IMR-90 (cell line): ENCODE results near the gene IRF2BP1. TPM values are rescaled to one million over a fixed set of nuclear protein-coding genes. Genes with fewer than 3 reads are reported as not detected.

Experiments used
- ATAC-seq: fragments of 200-7000 bp; cut with Tn5 transposase; 2 replicates; pipeline ENCODE4 v1.9.1; 2020; ENCODE audit warnings: low read depth, mild to moderate bottlenecking, moderate library complexity
- BruUV-seq: library from RNA; stranded (reverse); fragments of 400-500 nt; replicated peaks from 2 replicates; lab custom pipeline; 2021; lab: Mats Ljungman, UMichigan
- CTCF ChIA-PET: fragments of 300-600 bp; formaldehyde crosslinking; extraction: SDS; loops from one replicate; lab custom pipeline; 2021; ENCODE audit warnings: antibody characterized with exemption; lab: Yijun Ruan, JAX
- POLR2A ChIA-PET: fragments of 300-600 bp; sonication (Branson Sonifier 250); formaldehyde crosslinking; loops from one replicate; lab custom pipeline; 2022; ENCODE audit warnings: antibody characterized with exemption; ENCODE audit not compliant: unreplicated experiment; lab: Charles Lee
- DNase-seq: peaks from one replicate; pipeline ENCODE4 v3.0.0; 2013
- H2AFZ ChIP-seq: replicated peaks from 2 replicates; pipeline ENCODE3; 2013; ENCODE audit warnings: low read length, mild to moderate bottlenecking; ENCODE audit not compliant: poor library complexity
- H2AK5ac ChIP-seq: 2 replicates; pipeline ENCODE4 v1.6.1; 2013; ENCODE audit warnings: low read depth, low read length, inconsistent platforms
- H2AK9ac ChIP-seq: replicated peaks from 2 replicates; pipeline ENCODE3; 2013; ENCODE audit warnings: mild to moderate bottlenecking, low read depth, low read length, moderate library complexity; ENCODE audit not compliant: poor library complexity
- H2BK120ac ChIP-seq: 2 replicates; pipeline ENCODE4 v1.6.1; 2013; ENCODE audit warnings: low read depth, low read length, inconsistent platforms
- H2BK15ac ChIP-seq: 3 replicates; pipeline ENCODE4 v1.6.1; 2013; ENCODE audit warnings: low read depth, low read length, inconsistent platforms
- H2BK20ac ChIP-seq: 2 replicates; pipeline ENCODE4 v1.6.1; 2013; ENCODE audit warnings: low read depth, mild to moderate bottlenecking, inconsistent platforms, low read length, moderate library complexity
- H2BK5ac ChIP-seq: 2 replicates; pipeline ENCODE4 v1.6.1; 2013; ENCODE audit warnings: mild to moderate bottlenecking, low read depth, low read length, inconsistent platforms; ENCODE audit not compliant: poor library complexity, severe bottlenecking
- H3K14ac ChIP-seq: replicated peaks from 2 replicates; pipeline ENCODE4 v1.6.1; 2013; ENCODE audit warnings: low read depth, low read length, inconsistent platforms
- H3K18ac ChIP-seq: 2 replicates; pipeline ENCODE4 v1.6.1; 2013; ENCODE audit warnings: low read depth, low read length, control low read depth
- H3K23ac ChIP-seq: 2 replicates; pipeline ENCODE4 v1.6.1; 2013; ENCODE audit warnings: low read depth, low read length, inconsistent platforms
- H3K27ac ChIP-seq: 2 replicates; pipeline ENCODE4 v1.5.1; 2013; ENCODE audit warnings: mild to moderate bottlenecking, control low read depth, low read length; ENCODE audit not compliant: insufficient read depth
- H3K27me3 ChIP-seq: 2 replicates; pipeline ENCODE4 v1.6.1; 2013; ENCODE audit warnings: low read length; ENCODE audit not compliant: control insufficient read depth, insufficient read depth
- H3K36me3 ChIP-seq: 2 replicates; pipeline ENCODE4 v1.6.1; 2013; ENCODE audit warnings: low read length, mixed read lengths; ENCODE audit not compliant: control insufficient read depth, insufficient read depth
- H3K4ac ChIP-seq: 2 replicates; pipeline ENCODE4 v1.6.1; 2013; ENCODE audit warnings: low read depth, low read length, inconsistent platforms
- H3K4me1 ChIP-seq: 2 replicates; pipeline ENCODE4 v1.6.1; 2013; ENCODE audit warnings: low read length, mixed read lengths; ENCODE audit not compliant: control insufficient read depth, insufficient read depth
- H3K4me2 ChIP-seq: 2 replicates; pipeline ENCODE4 v1.6.1; 2013; ENCODE audit warnings: low read depth, mild to moderate bottlenecking, control low read depth, low read length, moderate library complexity
- H3K4me3 ChIP-seq: 2 replicates; pipeline ENCODE4 v1.5.1; 2013; ENCODE audit warnings: low read depth, mild to moderate bottlenecking, control low read depth, low read length, moderate library complexity; ENCODE audit not compliant: insufficient read depth
- H3K56ac ChIP-seq: 2 replicates; pipeline ENCODE4 v1.6.1; 2013; ENCODE audit warnings: low read length, inconsistent platforms; ENCODE audit not compliant: insufficient read depth; ENCODE audit errors: extremely low read depth
- H3K79me1 ChIP-seq, 2 experiments: 2 replicates each; pipeline ENCODE4 v1.6.1; 2013; ENCODE audit warnings: low read length in 2 of 2, inconsistent platforms in 1 of 2, low read depth in 1 of 2
- H3K9ac ChIP-seq: 2 replicates; pipeline ENCODE4 v1.6.1; 2013; ENCODE audit warnings: low read depth, low read length, control low read depth
- H3K9me1 ChIP-seq: 2 replicates; pipeline ENCODE4 v1.6.1; 2013; ENCODE audit warnings: low read length, inconsistent platforms; ENCODE audit not compliant: insufficient read depth
- H3K9me3 ChIP-seq: 2 replicates; pipeline ENCODE4 v1.6.1; 2013; ENCODE audit warnings: low read length; ENCODE audit not compliant: control insufficient read depth, insufficient read depth
- H4K20me1 ChIP-seq: 2 replicates; pipeline ENCODE4 v1.6.1; 2013; ENCODE audit warnings: low read length, inconsistent platforms; ENCODE audit not compliant: insufficient read depth
- H4K5ac ChIP-seq: 2 replicates; pipeline ENCODE4 v1.6.1; 2013; ENCODE audit warnings: mild to moderate bottlenecking, low read depth, low read length, control low read depth
- H4K8ac ChIP-seq, 2 experiments: 2 replicates each; pipeline ENCODE4 v1.6.1; 2013; ENCODE audit warnings: low read depth in 2 of 2, low read length in 2 of 2, control low read depth in 1 of 2, inconsistent platforms in 1 of 2
- H4K91ac ChIP-seq: 2 replicates; pipeline ENCODE4 v1.6.1; 2013; ENCODE audit warnings: low read depth, low read length, inconsistent platforms; ENCODE audit not compliant: insufficient read depth
- BHLHE40 ChIP-seq: fragments of 150-350 bp; IDR thresholded peaks from 2 replicates; pipeline ENCODE4 v1.6.1; 2016; ENCODE audit warnings: mild to moderate bottlenecking, low read depth, low read length
- CEBPB ChIP-seq: IDR thresholded peaks from 2 replicates; pipeline ENCODE4 v1.6.1; 2012; ENCODE audit warnings: low read depth, low read length, improper control_type of control experiment
- CHD1 ChIP-seq: IDR thresholded peaks from 2 replicates; pipeline ENCODE4 v1.6.1; 2012; ENCODE audit warnings: low read depth, low read length, improper control_type of control experiment
- FOS ChIP-seq: fragments of 150-350 bp; IDR thresholded peaks from 2 replicates; pipeline ENCODE4 v1.6.1; 2016; ENCODE audit warnings: low read depth, low read length
- MAFK ChIP-seq: IDR thresholded peaks from 2 replicates; pipeline ENCODE4 v1.6.1; 2012; ENCODE audit warnings: low read depth, low read length, improper control_type of control experiment
- MAZ ChIP-seq: IDR thresholded peaks from 2 replicates; pipeline ENCODE4 v1.6.1; 2012; ENCODE audit warnings: low read depth, mild to moderate bottlenecking, low read length, improper control_type of control experiment, moderate library complexity, borderline replicate concordance
- MXI1 ChIP-seq: IDR thresholded peaks from 2 replicates; pipeline ENCODE4 v1.6.1; 2012; ENCODE audit warnings: low read depth, mild to moderate bottlenecking, low read length, moderate library complexity, borderline replicate concordance
- NFE2L2 ChIP-seq: fragments of 150-350 bp; IDR thresholded peaks from 2 replicates; pipeline ENCODE4 v1.6.1; 2016; ENCODE audit warnings: low read depth, mild to moderate bottlenecking, low read length
- POLR2A ChIP-seq: IDR thresholded peaks from 2 replicates; pipeline ENCODE4 v1.6.1; 2012; ENCODE audit warnings: mild to moderate bottlenecking, low read depth, low read length
- RAD21 ChIP-seq: IDR thresholded peaks from 2 replicates; pipeline ENCODE4 v1.6.1; 2012; ENCODE audit warnings: low read length, improper control_type of control experiment
- RCOR1 ChIP-seq: IDR thresholded peaks from 2 replicates; pipeline ENCODE4 v1.6.1; 2012; ENCODE audit warnings: mild to moderate bottlenecking, low read length, improper control_type of control experiment; ENCODE audit not compliant: insufficient replicate concordance
- RFX5 ChIP-seq: IDR thresholded peaks from 2 replicates; pipeline ENCODE4 v1.8.0; 2012; ENCODE audit warnings: low read depth, mild to moderate bottlenecking, low read length, moderate library complexity
- SMC3 ChIP-seq: fragments of 150-350 bp; IDR thresholded peaks from 2 replicates; pipeline ENCODE4 v1.6.1; 2016; ENCODE audit warnings: low read depth, mild to moderate bottlenecking, antibody characterized with exemption, low read length, moderate library complexity
- WGBS, 2 experiments: methylation state at CpG; one replicate each; pipeline versions ENCODE4 v1.1.5 to v1.1.7; 2013; ENCODE audit warnings: missing lambda C conversion rate in 2 of 2; ENCODE audit not compliant: insufficient read length in 1 of 2; ENCODE audit errors: extremely low coverage in 2 of 2; 5-methylcytosine and 5-hydroxymethylcytosine counted together
- dilution Hi-C: fragments of 300-500 bp; cut with HindIII; formaldehyde crosslinking; loops from one replicate; pipeline ENCODE4 v1.14.3; 2018; ENCODE audit warnings: low sequenced_read_pairs; ENCODE audit not compliant: unreplicated experiment
- in situ Hi-C: fragments of 300-500 bp; cut with MboI; formaldehyde crosslinking; loops from 3 replicates; pipeline ENCODE4 v1.14.3; 2019; ENCODE audit warnings: low sequenced_read_pairs, inconsistent platforms, mixed read lengths
- intact Hi-C: fragments of 100-400 bp; cut with micrococcal nuclease; formaldehyde crosslinking; loops from 2 replicates; pipeline ENCODE4 v1.10.0; 2022
- polyA plus RNA-seq, 3 experiments: library from polyadenylated mRNA; depleted of rRNA; stranded (reverse); fragments of >200 nt; gene quantifications; 2 replicates each; pipeline ENCODE4 v1.2.3, GENCODE V29; 2012; ENCODE audit warnings: low replicate concordance in 1 of 3
- total RNA-seq: library from RNA; depleted of rRNA; stranded (reverse); fragments of >200 nt; gene quantifications from 2 replicates; pipeline ENCODE4 v1.2.3, GENCODE V29; 2012
- TF ChIP-seq, protein P1 (sequence below): fragments of 150-350 bp; IDR thresholded peaks from 2 replicates; pipeline ENCODE4 v1.6.1; 2016; ENCODE audit warnings: low read depth, mild to moderate bottlenecking, low read length, moderate library complexity, borderline replicate concordance
- TF ChIP-seq, protein P2 (sequence below): conservative IDR thresholded peaks from 2 replicates; pipeline ENCODE4 v1.5.1; 2012; ENCODE audit warnings: mild to moderate bottlenecking, low read depth, low read length, improper control_type of control experiment
- TF ChIP-seq, protein P3 (sequence below): fragments of 150-350 bp; IDR thresholded peaks from 2 replicates; pipeline ENCODE4 v1.6.1; 2017; ENCODE audit warnings: mild to moderate bottlenecking, antibody characterized with exemption, low read length, low read depth

The IRF2BP1 gene
- total and polyA plus RNA-seq, 2 of the 4 experiments (the other 2 are of a cell fraction): 4.5 to 8.5 TPM

DNA sequence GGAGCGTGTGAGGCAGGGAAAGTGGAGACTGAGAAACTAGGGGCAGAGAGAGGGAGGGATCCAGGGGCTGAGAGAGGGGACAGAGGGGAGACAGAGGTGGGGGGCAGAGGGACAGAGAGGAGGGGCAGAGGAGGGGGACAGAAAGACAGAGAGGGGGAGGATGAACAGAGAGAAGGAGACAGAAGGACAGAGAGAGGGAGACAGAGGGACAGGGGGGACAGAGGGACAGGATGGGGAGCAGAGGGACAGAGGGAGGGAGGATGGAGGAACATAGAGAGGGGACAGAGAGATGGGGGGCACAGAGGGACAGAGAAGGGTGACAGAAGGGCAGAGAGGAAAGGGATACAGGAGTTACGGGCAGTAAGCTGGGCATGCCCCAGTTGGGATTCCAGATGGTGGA lies 43.3 kb upstream of the IRF2BP1 start:
- Histone ChIP-seq H3K4me1 (no peaks in the 10 kb centered on the region), H3K27ac (no peak overlapping the region), H3K18ac (no peak overlapping the region), H3K4me2 (no peak overlapping the region), H2BK20ac (no peak overlapping the region), H2AFZ (no peak overlapping the region), H2AK5ac (no peak overlapping the region), H4K8ac (no peak overlapping the region), H4K20me1 (no peaks in the 10 kb centered on the region), H4K91ac (no peak overlapping the region), H2BK120ac (no peak overlapping the region), H3K36me3 (no peaks in the 10 kb centered on the region), H3K79me1 (no peaks in the 10 kb centered on the region), H4K5ac (no peak overlapping the region), H3K9me3 (no peaks in the 10 kb centered on the region), H2BK15ac (no peak overlapping the region), H3K4ac (no peak overlapping the region), H3K56ac (no peak overlapping the region), H3K23ac (no peak overlapping the region), H3K9ac (no peak overlapping the region), H3K14ac (no peak overlapping the region), H2AK9ac (no peak overlapping the region), H3K9me1 (no peaks in the 10 kb centered on the region), H3K27me3 (peaks cover 15% of the 10 kb centered on the region), H2BK5ac (no peak overlapping the region), H3K4me3 (no peak overlapping the region)
- TF ChIP-seq, protein P1, sequence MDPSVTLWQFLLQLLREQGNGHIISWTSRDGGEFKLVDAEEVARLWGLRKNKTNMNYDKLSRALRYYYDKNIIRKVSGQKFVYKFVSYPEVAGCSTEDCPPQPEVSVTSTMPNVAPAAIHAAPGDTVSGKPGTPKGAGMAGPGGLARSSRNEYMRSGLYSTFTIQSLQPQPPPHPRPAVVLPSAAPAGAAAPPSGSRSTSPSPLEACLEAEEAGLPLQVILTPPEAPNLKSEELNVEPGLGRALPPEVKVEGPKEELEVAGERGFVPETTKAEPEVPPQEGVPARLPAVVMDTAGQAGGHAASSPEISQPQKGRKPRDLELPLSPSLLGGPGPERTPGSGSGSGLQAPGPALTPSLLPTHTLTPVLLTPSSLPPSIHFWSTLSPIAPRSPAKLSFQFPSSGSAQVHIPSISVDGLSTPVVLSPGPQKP: no peak
- TF ChIP-seq SMC3 (no peak), CHD1 (no peak), MAZ (no peak), CEBPB (no peak), RAD21 (no peak), MXI1 (no peak), POLR2A (no peak), RFX5 (no peak), MAFK (no peak), RCOR1 (no peak), NFE2L2 (no peak), FOS (no peak), BHLHE40 (no peak)
- TF ChIP-seq, protein P2, sequence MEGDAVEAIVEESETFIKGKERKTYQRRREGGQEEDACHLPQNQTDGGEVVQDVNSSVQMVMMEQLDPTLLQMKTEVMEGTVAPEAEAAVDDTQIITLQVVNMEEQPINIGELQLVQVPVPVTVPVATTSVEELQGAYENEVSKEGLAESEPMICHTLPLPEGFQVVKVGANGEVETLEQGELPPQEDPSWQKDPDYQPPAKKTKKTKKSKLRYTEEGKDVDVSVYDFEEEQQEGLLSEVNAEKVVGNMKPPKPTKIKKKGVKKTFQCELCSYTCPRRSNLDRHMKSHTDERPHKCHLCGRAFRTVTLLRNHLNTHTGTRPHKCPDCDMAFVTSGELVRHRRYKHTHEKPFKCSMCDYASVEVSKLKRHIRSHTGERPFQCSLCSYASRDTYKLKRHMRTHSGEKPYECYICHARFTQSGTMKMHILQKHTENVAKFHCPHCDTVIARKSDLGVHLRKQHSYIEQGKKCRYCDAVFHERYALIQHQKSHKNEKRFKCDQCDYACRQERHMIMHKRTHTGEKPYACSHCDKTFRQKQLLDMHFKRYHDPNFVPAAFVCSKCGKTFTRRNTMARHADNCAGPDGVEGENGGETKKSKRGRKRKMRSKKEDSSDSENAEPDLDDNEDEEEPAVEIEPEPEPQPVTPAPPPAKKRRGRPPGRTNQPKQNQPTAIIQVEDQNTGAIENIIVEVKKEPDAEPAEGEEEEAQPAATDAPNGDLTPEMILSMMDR: no peak
- TF ChIP-seq, protein P3, sequence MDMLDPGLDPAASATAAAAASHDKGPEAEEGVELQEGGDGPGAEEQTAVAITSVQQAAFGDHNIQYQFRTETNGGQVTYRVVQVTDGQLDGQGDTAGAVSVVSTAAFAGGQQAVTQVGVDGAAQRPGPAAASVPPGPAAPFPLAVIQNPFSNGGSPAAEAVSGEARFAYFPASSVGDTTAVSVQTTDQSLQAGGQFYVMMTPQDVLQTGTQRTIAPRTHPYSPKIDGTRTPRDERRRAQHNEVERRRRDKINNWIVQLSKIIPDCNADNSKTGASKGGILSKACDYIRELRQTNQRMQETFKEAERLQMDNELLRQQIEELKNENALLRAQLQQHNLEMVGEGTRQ: no peak
- no TSS peak for BruUV-seq
- ChIA-PET POLR2A (no interaction called here), CTCF (no interaction called here)
- no peak for ATAC-seq
- intact Hi-C loops (loop anchor here (10.0 kb wide), 1 partner anchor 66 kb away; the partner anchor contains the start of gene CCDC61), dilution Hi-C loops (no loop called here), in situ Hi-C loops (no loop called here)
- WGBS, 2 experiments: 67% methylated on average over 1 of the region's 2 CpGs; no CpG with 5 or more reads in 1 of the 2 experiments
- no peak for DNase-seq
